ENCODE measurements around the gene STAC.

GRCh38 chr3:36362216-36362615, 18.1 kb upstream of the STAC start:
- no peak for TF ChIP-seq CTCF (IDR thresholded peaks at IDR 0.05)
- no peak for TF ChIP-seq POLR2AphosphoS5 (IDR thresholded peaks at IDR 0.05)
- TF ChIP-seq EP300 (IDR thresholded peaks at IDR 0.05), result no peak

Measured in stomach (tissue), 4 donors.